HUES48 (cell line): ENCODE results near the gene ING5.

Experiments used
- H3K27ac ChIP-seq: one replicate; pipeline ENCODE4 v1.7.0; 2013; ENCODE audit warnings: low read depth, low read length, inconsistent platforms
- H3K27me3 ChIP-seq: 2 replicates; pipeline ENCODE4 v1.6.1; 2013; ENCODE audit warnings: mild to moderate bottlenecking, low read length; ENCODE audit not compliant: control insufficient read depth, insufficient read depth
- H3K36me3 ChIP-seq: 2 replicates; pipeline ENCODE4 v1.6.1; 2013; ENCODE audit warnings: low read length; ENCODE audit not compliant: control insufficient read depth, insufficient read depth
- H3K4me1 ChIP-seq: 2 replicates; pipeline ENCODE4 v1.6.1; 2013; ENCODE audit warnings: mild to moderate bottlenecking, low read length; ENCODE audit not compliant: control insufficient read depth, insufficient read depth
- H3K4me3 ChIP-seq: 2 replicates; pipeline ENCODE4 v1.5.1; 2013; ENCODE audit warnings: mild to moderate bottlenecking, low read depth, low read length
- H3K9ac ChIP-seq: 2 replicates; pipeline ENCODE4 v1.6.1; 2013; ENCODE audit warnings: mild to moderate bottlenecking, low read depth, low read length, moderate library complexity
- H3K9me3 ChIP-seq: 2 replicates; pipeline ENCODE4 v1.6.1; 2013; ENCODE audit warnings: low read length; ENCODE audit not compliant: control insufficient read depth, insufficient read depth

ING5 gene

DNA sequence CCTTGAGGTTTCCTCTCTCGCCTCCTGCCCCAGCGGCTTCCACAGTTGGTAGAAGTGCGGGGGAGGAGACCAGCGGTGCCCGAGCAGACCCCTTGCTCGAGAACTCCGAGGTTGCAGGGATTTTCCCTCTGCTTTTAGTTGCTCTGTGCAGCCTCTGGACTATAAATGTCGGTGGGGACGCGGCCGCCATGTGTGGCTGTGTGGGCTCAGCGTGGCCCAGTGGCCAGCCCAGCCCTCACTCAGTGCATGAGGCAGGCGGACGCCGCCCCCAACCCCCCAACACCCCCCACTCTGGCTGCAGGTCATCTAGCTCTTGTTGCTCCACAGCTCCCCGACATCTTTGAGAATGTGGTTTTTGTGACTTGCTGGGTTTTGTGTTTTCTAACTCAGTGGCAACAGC, 17.3 kb downstream of the ING5 start:
- no peaks in the 10 kb centered on the region for H3K27me3 ChIP-seq
- peaks cover 13% of the 10 kb centered on the region for H3K9me3 ChIP-seq
- H3K9ac ChIP-seq, result no peak overlapping the region
- H3K4me1 ChIP-seq, result no peaks in the 10 kb centered on the region
- H3K27ac ChIP-seq, result no peak overlapping the region
- H3K4me3 ChIP-seq, result no peak overlapping the region
- H3K36me3 ChIP-seq, result peaks cover 81% of the 10 kb centered on the region

DNA sequence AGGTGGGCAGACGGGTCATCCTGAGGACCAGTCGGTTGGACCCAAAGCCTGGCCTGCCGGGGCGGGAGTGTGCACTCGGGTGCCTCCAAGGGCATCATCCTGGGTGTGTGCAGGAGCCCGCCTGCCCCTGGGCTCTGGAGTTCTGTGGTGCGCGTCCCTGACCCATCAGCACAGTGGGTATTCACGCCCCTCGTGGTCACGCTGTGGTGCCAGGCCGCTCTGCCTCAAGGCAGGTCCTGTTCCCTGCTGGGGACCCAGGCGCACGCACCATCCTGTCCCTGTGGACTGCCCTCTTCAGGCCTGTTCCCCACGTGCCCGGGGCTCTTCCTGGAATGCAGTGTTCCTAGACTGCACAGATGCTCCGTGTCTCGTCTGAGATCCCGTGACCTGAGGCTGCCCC, 18.3 kb downstream of the ING5 start:
- H3K4me3 ChIP-seq, result no peak overlapping the region
- H3K36me3 ChIP-seq, result peaks cover 79% of the 10 kb centered on the region
- no peaks in the 10 kb centered on the region for H3K4me1 ChIP-seq

GRCh38 chr2:241720560-241720959, 18.7 kb downstream of the ING5 start:
- peaks cover 13% of the 10 kb centered on the region for H3K9me3 ChIP-seq
- no peaks in the 10 kb centered on the region for H3K27me3 ChIP-seq
- no peak overlapping the region for H3K4me3 ChIP-seq
- no peak overlapping the region for H3K9ac ChIP-seq
- H3K27ac ChIP-seq, result no peak overlapping the region
- no peaks in the 10 kb centered on the region for H3K4me1 ChIP-seq
- peaks cover 81% of the 10 kb centered on the region for H3K36me3 ChIP-seq

More for the DNA sequence above, 18.3 kb downstream of the ING5 start:
- no peak overlapping the region for H3K27ac ChIP-seq
- no peak overlapping the region for H3K9ac ChIP-seq
- peaks cover 13% of the 10 kb centered on the region for H3K9me3 ChIP-seq
- no peaks in the 10 kb centered on the region for H3K27me3 ChIP-seq

DNA sequence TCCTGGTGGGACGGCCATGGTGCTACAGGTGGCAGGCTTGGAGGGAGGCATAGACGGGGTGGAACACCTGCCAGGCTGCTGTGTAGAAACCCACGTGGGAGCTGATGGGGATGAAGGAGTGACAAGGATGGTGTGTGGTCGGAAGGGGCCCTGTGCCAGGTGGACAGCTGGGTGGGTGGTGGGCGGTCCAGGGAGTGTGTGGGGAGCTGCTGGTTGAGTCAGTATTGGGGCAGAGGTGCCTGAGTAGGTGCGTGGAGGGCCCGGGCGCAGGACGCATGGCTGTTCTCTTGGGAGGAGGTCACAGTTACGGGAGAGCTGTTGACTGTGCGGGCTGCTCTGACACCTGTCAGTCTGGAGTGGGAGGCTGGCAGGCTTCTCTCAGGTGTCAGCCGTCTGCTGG, 20.0 kb downstream of the ING5 start:
- H3K9me3 ChIP-seq, result peaks cover 13% of the 10 kb centered on the region
- H3K4me3 ChIP-seq, result no peak overlapping the region
- H3K27me3 ChIP-seq, result no peaks in the 10 kb centered on the region
- peaks cover 77% of the 10 kb centered on the region for H3K36me3 ChIP-seq
- H3K9ac ChIP-seq, result no peak overlapping the region
- H3K4me1 ChIP-seq, result no peaks in the 10 kb centered on the region
- no peak overlapping the region for H3K27ac ChIP-seq

DNA sequence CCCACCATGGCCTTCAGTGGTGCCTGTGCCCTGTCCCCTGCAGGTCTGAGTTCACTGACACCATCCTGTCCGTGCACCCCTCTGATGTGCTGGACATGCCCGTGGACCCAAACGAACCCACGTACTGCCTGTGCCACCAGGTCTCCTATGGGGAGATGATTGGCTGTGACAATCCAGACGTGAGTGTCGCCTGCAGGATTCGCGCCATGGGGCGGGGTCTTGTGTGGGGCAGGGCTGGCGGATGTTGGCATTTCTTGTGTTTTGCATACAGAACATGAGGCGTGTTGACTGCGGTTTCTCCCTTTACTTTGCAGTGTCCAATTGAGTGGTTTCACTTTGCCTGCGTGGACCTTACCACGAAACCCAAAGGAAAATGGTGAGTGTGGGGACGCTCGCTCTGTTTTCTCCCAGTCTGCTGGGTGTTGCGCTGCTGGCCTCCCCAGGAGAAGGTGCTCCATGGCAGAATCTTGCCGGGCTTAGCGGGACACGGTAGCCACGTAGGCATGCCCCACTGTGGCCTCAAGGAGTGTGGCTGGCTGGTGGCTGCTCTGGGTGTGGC, 21.1 kb downstream of the ING5 start:
- Histone ChIP-seq H3K4me1 (no peaks in the 10 kb centered on the region), H3K36me3 (peaks cover 75% of the 10 kb centered on the region), H3K9me3 (peaks cover 13% of the 10 kb centered on the region), H3K27ac (no peak overlapping the region), H3K9ac (no peak overlapping the region), H3K27me3 (no peaks in the 10 kb centered on the region), H3K4me3 (no peak overlapping the region)

DNA sequence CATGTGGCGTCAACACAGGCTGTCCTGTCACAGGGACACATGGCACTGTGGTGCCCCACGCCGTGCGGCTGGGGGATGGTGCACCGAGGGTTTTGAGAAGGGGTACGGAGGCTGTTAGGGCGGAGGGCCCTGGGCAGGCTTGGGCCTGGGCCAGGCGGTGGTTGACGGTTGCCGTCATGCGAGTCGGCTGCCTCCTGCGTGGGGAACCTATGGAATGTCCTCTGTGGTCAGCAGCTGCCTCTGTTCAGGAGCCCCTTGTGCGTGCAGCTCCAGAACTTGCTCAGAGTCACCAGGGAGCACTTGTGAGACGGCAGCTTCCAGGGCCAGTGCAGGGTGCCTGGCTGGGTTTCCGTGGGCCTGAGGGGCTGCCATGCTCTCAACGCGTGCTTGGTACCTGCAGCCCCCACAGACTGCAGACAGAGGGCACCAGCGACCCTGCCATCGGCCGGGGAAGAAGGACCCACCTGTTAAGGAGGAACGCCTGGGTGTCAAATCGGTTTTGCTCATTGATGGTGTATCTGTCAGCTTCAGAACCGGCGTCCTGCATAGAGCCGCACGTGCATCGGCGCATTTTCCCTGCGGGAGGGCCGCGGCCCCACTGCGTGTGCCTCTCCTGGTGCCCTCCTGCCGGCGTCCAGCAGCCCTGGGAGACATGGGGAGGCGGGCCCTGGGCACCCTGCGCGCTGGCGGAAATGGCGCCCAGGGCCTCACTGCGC, 22.6 kb downstream of the ING5 start:
- Histone ChIP-seq H3K4me1 (no peaks in the 10 kb centered on the region), H3K36me3 (peaks cover 70% of the 10 kb centered on the region)

GRCh38 chr2:241724975-241725870, 23.4 kb downstream of the ING5 start:
- Histone ChIP-seq H3K4me1 (no peaks in the 10 kb centered on the region), H3K9me3 (peaks cover 13% of the 10 kb centered on the region), H3K36me3 (peaks cover 62% of the 10 kb centered on the region), H3K27ac (no peak overlapping the region), H3K9ac (no peak overlapping the region), H3K27me3 (no peaks in the 10 kb centered on the region), H3K4me3 (no peak overlapping the region)

More for the DNA sequence above, 22.6 kb downstream of the ING5 start:
- Histone ChIP-seq H3K9me3 (peaks cover 13% of the 10 kb centered on the region), H3K27me3 (no peaks in the 10 kb centered on the region), H3K4me3 (no peak overlapping the region), H3K9ac (no peak overlapping the region), H3K27ac (no peak overlapping the region)

- H3K4me1 ChIP-seq, result no peaks in the 10 kb centered on the region
- H3K27me3 ChIP-seq, result no peaks in the 10 kb centered on the region
- H3K36me3 ChIP-seq, result peaks cover 49% of the 10 kb centered on the region
- H3K9ac ChIP-seq, result no peak overlapping the region
- H3K27ac ChIP-seq, result no peak overlapping the region
- peaks cover 11% of the 10 kb centered on the region for H3K9me3 ChIP-seq
- no peak overlapping the region for H3K4me3 ChIP-seq
These were observed 24.6 kb downstream of the ING5 start for GRCh38 chr2:241726459-241726858.

- peaks cover 34% of the 10 kb centered on the region for H3K36me3 ChIP-seq
- peaks cover under 1% of the 10 kb centered on the region; the same call in 1 of the 2 replicates for H3K9me3 ChIP-seq
- no peak overlapping the region for H3K27ac ChIP-seq
- H3K27me3 ChIP-seq, result no peaks in the 10 kb centered on the region
- H3K9ac ChIP-seq, result no peak overlapping the region
- no peaks in the 10 kb centered on the region for H3K4me1 ChIP-seq
- H3K4me3 ChIP-seq, result no peak overlapping the region
These were observed 26.2 kb downstream of the ING5 start for GRCh38 chr2:241728000-241728399.

- Histone ChIP-seq H3K4me3 (no peak overlapping the region), H3K9ac (no peak overlapping the region), H3K27ac (no peak overlapping the region)
These were observed 26.8 kb downstream of the ING5 start for GRCh38 chr2:241728627-241729026.

DNA sequence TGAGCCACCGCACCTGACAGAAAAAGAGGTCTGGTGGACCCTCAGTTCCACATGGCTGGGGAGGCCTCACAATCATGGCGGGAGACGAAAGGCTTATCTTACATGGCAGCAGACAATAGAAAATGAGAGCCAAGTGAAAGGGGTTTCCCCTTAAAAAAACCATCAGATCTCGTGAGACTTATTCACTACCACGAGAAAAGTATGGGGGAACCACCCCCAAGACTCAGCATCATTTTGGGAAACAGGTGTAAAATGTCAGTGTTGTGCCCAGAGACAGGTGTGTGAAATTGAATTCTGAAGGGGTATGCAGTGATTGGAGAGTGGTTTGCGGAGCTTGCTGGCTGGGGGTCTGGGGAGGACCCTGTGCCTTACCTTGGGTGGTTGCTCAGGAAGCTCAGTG, 28.0 kb downstream of the ING5 start:
- no peak overlapping the region for H3K9ac ChIP-seq
- H3K4me1 ChIP-seq, result no peaks in the 10 kb centered on the region
- no peak overlapping the region for H3K27ac ChIP-seq
- peaks cover 9% of the 10 kb centered on the region; the same call in 1 of the 2 replicates for H3K27me3 ChIP-seq
- no peak overlapping the region for H3K4me3 ChIP-seq
- no peaks in the 10 kb centered on the region for H3K9me3 ChIP-seq
- peaks cover 19% of the 10 kb centered on the region; the same call in 1 of the 2 replicates for H3K36me3 ChIP-seq

More at GRCh38 chr2:241728627-241729026, 26.8 kb downstream of the ING5 start:
- H3K27me3 ChIP-seq, result peaks cover 5% of the 10 kb centered on the region; the same call in 1 of the 2 replicates
- H3K9me3 ChIP-seq, result no peaks in the 10 kb centered on the region
- H3K4me1 ChIP-seq, result no peaks in the 10 kb centered on the region
- H3K36me3 ChIP-seq, result peaks cover 28% of the 10 kb centered on the region
